Measurements from ENCODE around the gene PRIM2.

GRCh38 chr6:57283106-57283505 is 34.3 kb upstream of the PRIM2 start:
- no peak for TF ChIP-seq CTCF (IDR thresholded peaks at IDR 0.05; ENCODE audit: poor library complexity)
- no peak for TF ChIP-seq EZH2 (IDR thresholded peaks at IDR 0.05; ENCODE audit: borderline replicate concordance)
- no peak for TF ChIP-seq EZH2phosphoT487 (IDR thresholded peaks at IDR 0.05; ENCODE audit: low read depth, severe bottlenecking, unreplicated experiment)

Measured in hepatocyte (in vitro differentiated cells).